Stimulated activated CD8-positive, alpha-beta memory T cell treated with anti-CD3 and anti-CD28 coated beads, Interleukin-7, amount 100 ng/mL, for 24 hours (primary cell): ENCODE measurements around the gene CYTH1.
A peak's percentile ranks its signal among the peaks of the same experiment; 100 is the strongest.
"Not testable (repeated sequence)": the region's sequence is repeated elsewhere in the genome, so short reads cannot be mapped to it uniquely, and the experiment has no call there.

ENCODE experiments used
- DNase-seq: peaks from one replicate; pipeline ENCODE4 v3.0.0-alpha.2; 2020; ENCODE audit warnings: low read depth

Gene CYTH1

GRCh38 chr17:78788451-78788850 is 6.4 kb upstream of the CYTH1 start:
- no peak for DNase-seq

GRCh38 chr17:78787444-78787843 is 5.4 kb upstream of the CYTH1 start:
- no peak for DNase-seq

GRCh38 chr17:78785663-78786057 is 3.6 kb upstream of the CYTH1 start:
- DNase-seq = no peak

GRCh38 chr17:78785011-78785662 is 3.1 kb upstream of the CYTH1 start:
- DNase-seq = no peak

GRCh38 chr17:78784352-78784751 is 2.3 kb upstream of the CYTH1 start:
- no peak for DNase-seq

- DNase-seq = no peak
These were observed 1.7 kb upstream of the CYTH1 start for GRCh38 chr17:78783711-78784324.

GRCh38 chr17:78781104-78781892 is 775 bp downstream of the CYTH1 start:
- no peak for DNase-seq

- no peak for DNase-seq
These were observed 1.7 kb downstream of the CYTH1 start for GRCh38 chr17:78780335-78780734.

GRCh38 chr17:78779850-78780249 is 2.2 kb downstream of the CYTH1 start:
- no peak for DNase-seq

- not testable (repeated sequence) for DNase-seq
These were observed 2.8 kb downstream of the CYTH1 start for GRCh38 chr17:78779286-78779651.

- DNase-seq = no peak
These were observed 4.2 kb downstream of the CYTH1 start for GRCh38 chr17:78777881-78778280.

- DNase-seq = peak; percentile 46
These were observed 7.0 kb downstream of the CYTH1 start for GRCh38 chr17:78774956-78775571.

GRCh38 chr17:78774453-78774852 is 7.6 kb downstream of the CYTH1 start:
- no peak for DNase-seq

GRCh38 chr17:78771758-78772382 is 10.2 kb downstream of the CYTH1 start:
- DNase-seq = no peak

- DNase-seq = no peak
These were observed 12.8 kb downstream of the CYTH1 start for GRCh38 chr17:78769196-78769773.

- no peak for DNase-seq
These were observed 14.3 kb downstream of the CYTH1 start for GRCh38 chr17:78767806-78768205.

GRCh38 chr17:78766743-78767294 is 15.3 kb downstream of the CYTH1 start:
- no peak for DNase-seq

- DNase-seq = no peak
These were observed 15.8 kb downstream of the CYTH1 start for GRCh38 chr17:78766225-78766624.

GRCh38 chr17:78765821-78766220 is 16.3 kb downstream of the CYTH1 start:
- no peak for DNase-seq

- DNase-seq = no peak
These were observed 17.2 kb downstream of the CYTH1 start for GRCh38 chr17:78764871-78765270.

- no peak for DNase-seq
These were observed 18.5 kb downstream of the CYTH1 start for GRCh38 chr17:78763561-78763960.
